ENCODE measurements around the gene IGFBP3. TPM values are rescaled to one million over a fixed set of nuclear protein-coding genes. Genes with fewer than 3 reads are reported as not detected.

The IGFBP3 gene
- total RNA-seq, 1 experiment from 2014 or later: 4.1 TPM

GRCh38 chr7:45912972-45913371, 8.1 kb downstream of the IGFBP3 start:
- H3K27me3 ChIP-seq (ENCODE audit: insufficient read depth, low read length): no peaks in the 10 kb centered on the region
- TF ChIP-seq RAD21 (IDR thresholded peaks at IDR 0.05; ENCODE audit: low read depth) (no peak), SIN3A (IDR thresholded peaks at IDR 0.05; ENCODE audit: low read depth) (no peak), ATF3 (IDR thresholded peaks at IDR 0.05) (no peak), ELF1 (IDR thresholded peaks at IDR 0.05; ENCODE audit: borderline replicate concordance, low read depth) (no peak), SP1 (IDR thresholded peaks at IDR 0.05; ENCODE audit: low read depth) (no peak), REST (IDR thresholded peaks at IDR 0.05; ENCODE audit: low read depth) (no peak), TCF7L2 (IDR thresholded peaks at IDR 0.05; ENCODE audit: borderline replicate concordance, extremely low read depth, insufficient read depth, insufficient read length) (no peak), CBX3 (IDR thresholded peaks at IDR 0.05; ENCODE audit: low read depth) (no peak), EGR1 (IDR thresholded peaks at IDR 0.05; ENCODE audit: low read depth) (no peak), ZNF274 (IDR thresholded peaks at IDR 0.05; ENCODE audit: low read depth, low read length) (no peak), EZH2phosphoT487 (IDR thresholded peaks at IDR 0.05; ENCODE audit: borderline replicate concordance) (no peak), EZH2 (IDR thresholded peaks at IDR 0.05) (no peak)
- H3K9ac ChIP-seq (ENCODE audit: low read length): no peak overlapping the region
- intact Hi-C loops (cut with micrococcal nuclease): no loop called here
- H3K9me3 ChIP-seq (ENCODE audit: control insufficient read depth in 1 of 2, insufficient read depth in 1 of 2, low read depth in 1 of 2, low read length in 2 of 2): no peaks in the 10 kb centered on the region
- H3K36me3 ChIP-seq (ENCODE audit: control insufficient read depth in 1 of 2, insufficient read depth in 2 of 2, low read length in 2 of 2): no peaks in the 10 kb centered on the region
- ChIA-PET CTCF (interaction anchor here (1.1 to 2.0 kb wide), 2 partner anchors 10 kb away, joined by 6 read pairs; no protein-coding TSS in a partner anchor), RAD21 (ENCODE audit: low non-redundant PET in 1 of 2, low total read pairs in 2 of 2, uncharacterized antibody in 2 of 2, unreplicated experiment in 2 of 2) (no interaction called here), POLR2A (no interaction called here)
- no peak overlapping the region for H3K4me2 ChIP-seq (ENCODE audit: low read length)
- no peak overlapping the region for H3K4me3 ChIP-seq (replicated peaks in 1 of 2; ENCODE audit: low read depth in 1 of 2, low read length in 2 of 2)
- H4K20me1 ChIP-seq (ENCODE audit: insufficient read depth): no peaks in the 10 kb centered on the region
- BruUV-seq (replicated peaks): no TSS peak
- H3K4me1 ChIP-seq (ENCODE audit: control insufficient read depth in 1 of 2, insufficient read depth in 2 of 2, low read length in 2 of 2): peaks cover 0 to 4% of the 10 kb centered on the region in 2 experiments; a peak in 2 of 4 replicates
- no peaks in the 10 kb centered on the region for H3K9me2 ChIP-seq (ENCODE audit: insufficient read depth)
- ATAC-seq (no peak), DNase-seq (ENCODE audit: low read depth, low spot score) (no peak)
- no peaks in the 10 kb centered on the region for H3K79me2 ChIP-seq (ENCODE audit: insufficient read depth, low read length)
- H2AFZ ChIP-seq (ENCODE audit: low read depth, low read length, poor library complexity, severe bottlenecking): no peak overlapping the region
- H3K27ac ChIP-seq (ENCODE audit: low read depth, low read length): no peak overlapping the region

Measured in HCT116 (cell line).